ENCODE data around the gene COX20. TPM values are rescaled to one million over a fixed set of nuclear protein-coding genes. Genes with fewer than 3 reads are reported as not detected.
A peak's percentile ranks its signal among the peaks of the same experiment; 100 is the strongest.

The COX20 gene
- total and polyA plus RNA-seq, 2 of the 13 experiments (the other 11 are each of a cell fraction or from before 2014, with no cell fraction given): 34.4 to 95.8 TPM

GRCh38 chr1:244869364-244869827 lies 33.9 kb downstream of the COX20 start (continued):
- no peak for TF ChIP-seq JARID2 (CRISPR knock-in tag; IDR thresholded peaks at IDR 0.05; ENCODE audit: insufficient replicate concordance)

- Histone ChIP-seq H3K4me3 (replicated peaks in 1 of 3; ENCODE audit: insufficient read depth in 1 of 3, low read depth in 2 of 3, low read length in 3 of 3) (peak overlapping the region in 2 of 3 experiments; percentile 57 to 59; a peak in 2 of 6 replicates), H3K27me3 (ENCODE audit: control insufficient read depth in 1 of 2, insufficient read depth in 2 of 2, low read length in 2 of 2) (no peaks in the 10 kb centered on the region; a peak in 1 of 5 replicates), H3K27ac (ENCODE audit: extremely low read length, insufficient read depth, low read length) (peak overlapping the region; percentile 67), H3K9ac (ENCODE audit: insufficient read depth, low read depth, low read length) (no peak overlapping the region), H3K36me3 (replicated peaks in 1 of 2; ENCODE audit: control insufficient read depth in 1 of 2, insufficient read depth in 2 of 2, low read length in 2 of 2) (no peaks in the 10 kb centered on the region), H3K4me2 (ENCODE audit: low read depth, low read length) (peak overlapping the region; percentile 75), H3K9me3 (ENCODE audit: low read length) (no peaks in the 10 kb centered on the region), H3K4me1 (ENCODE audit: insufficient read depth, low read length) (peaks cover 51% of the 10 kb centered on the region), H4K20me1 (ENCODE audit: insufficient read depth, low read length) (no peaks in the 10 kb centered on the region), H3K79me2 (ENCODE audit: insufficient read depth, low read length) (peaks cover 6% of the 10 kb centered on the region), H2AFZ (ENCODE audit: low read length) (no peak overlapping the region)
- BruUV-seq (replicated peaks): no TSS peak
- ChIA-PET CTCF (ENCODE audit: low intra/inter-chr PET ratio, low total read pairs) (no interaction called here), POLR2A (interaction anchor here (1.0 to 3.0 kb wide), 6 partner anchors 9 to 191 kb away, joined by 3 to 21 read pairs (median 4); a partner anchor contains a TSS)
- intact Hi-C loops (cut with micrococcal nuclease; ENCODE audit: unreplicated experiment): loop anchor here (5.0 kb wide), 1 partner anchor 47 kb away; no protein-coding TSS in a partner anchor
- TF ChIP-seq ZNF609 (CRISPR knock-in tag; IDR thresholded peaks at IDR 0.05; ENCODE audit: borderline replicate concordance) (no peak), RFX3 (CRISPR knock-in tag; IDR thresholded peaks at IDR 0.05) (no peak), HNRNPL (IDR thresholded peaks at IDR 0.05; ENCODE audit: low read depth, low read length) (no peak), SATB2 (CRISPR knock-in tag; IDR thresholded peaks at IDR 0.05) (no peak), ZNF446 (CRISPR knock-in tag; IDR thresholded peaks at IDR 0.05) (no peak), CHD4 (IDR thresholded peaks at IDR 0.05; ENCODE audit: borderline replicate concordance, low read length) (no peak)
- FAIRE-seq: no peak
- 58% methylated on average over 4 of the region's 4 CpGs for WGBS (ENCODE audit: low lambda C conversion rate)
- DNase-seq (ENCODE audit: low spot score): no peak
- no peak for ATAC-seq
- in situ Hi-C loops (cut with HindIII; ENCODE audit: extremely low pct_ligation_motif_present, low pct_unique_long_range_greater_than_20kb): no loop called here
Observed at GRCh38 chr1:244869950-244870349, 34.5 kb downstream of the COX20 start.

All from HepG2 (cell line).